ENCODE data around the gene AK1. TPM values are rescaled to one million over a fixed set of nuclear protein-coding genes. Genes with fewer than 3 reads are reported as not detected.

Gene AK1
- total RNA-seq = 68.7 TPM

GRCh38 chr9:127877566-127877998 is at the start of gene AK1:
Gene AK1, minus strand, starts transcription at chr9:127877675. Its CDS starts 3,058 bp downstream, at chr9:127874617.

GRCh38 chr9:127916720-127917581 is 39.5 kb upstream of the AK1 start, which contains the start of gene ST6GALNAC4:
Gene ST6GALNAC4, minus strand, starts transcription at chr9:127917041. Its CDS starts 622 bp downstream, at chr9:127916419.

GRCh38 chr9:127899128-127899943 is 21.9 kb upstream of the AK1 start, which contains the start of gene ST6GALNAC6:
Gene ST6GALNAC6, minus strand, starts transcription at chr9:127899603. Its CDS starts 1,622 bp downstream, at chr9:127897981.

GRCh38 chr9:127854184-127854806 is 23.2 kb downstream of the AK1 start, which contains the start of gene ENG:
Gene ENG, minus strand, starts transcription at chr9:127854658. Its CDS starts 303 bp downstream, at chr9:127854355.

Small RNAs within 50 kb of the gene (small RNA-seq; reads per million reads assigned to genes)
- not detected for gene MIR4672
- not detected for gene RF00019
- gene RNA5SP296 = not detected

Other genes with a start within 250 kb of the AK1 start
- 3.0 TPM for gene CFAP157, start 170.7 kb downstream of the AK1 start, total RNA-seq
- gene PTRH1, start 162.0 kb downstream of the AK1 start, total RNA-seq = 11.1 TPM
- gene TTC16, start 161.6 kb downstream of the AK1 start, total RNA-seq = 0.23 TPM
- 9.9 TPM for gene TOR2A, start 142.4 kb downstream of the AK1 start, total RNA-seq
- 9.2 TPM for gene SH2D3C, start 99.0 kb downstream of the AK1 start, total RNA-seq
- 48.2 TPM for gene CDK9, start 91.6 kb downstream of the AK1 start, total RNA-seq
- 17.3 TPM for gene FPGS, start 74.8 kb downstream of the AK1 start, total RNA-seq
- gene ENG, start 23.0 kb downstream of the AK1 start, total RNA-seq = 1.8 TPM
- 46.4 TPM for gene ST6GALNAC6, start 21.9 kb upstream of the AK1 start, total RNA-seq
- gene ST6GALNAC4, start 39.4 kb upstream of the AK1 start, total RNA-seq = 9.9 TPM
- gene PIP5KL1, start 53.1 kb upstream of the AK1 start, total RNA-seq = 11.5 TPM
- 15.5 TPM for gene DPM2, start 60.2 kb upstream of the AK1 start, total RNA-seq
- 6.9 TPM for gene EEIG1, start 103.3 kb upstream of the AK1 start, total RNA-seq
- gene NAIF1, start 189.6 kb upstream of the AK1 start, total RNA-seq = 7.4 TPM
- gene SLC25A25, start 190.6 kb upstream of the AK1 start, total RNA-seq = 35.8 TPM

Data from diencephalon (tissue), 1 donor.